Measurements from ENCODE around the gene CYP2C9. TPM values are rescaled to one million over a fixed set of nuclear protein-coding genes. Genes with fewer than 3 reads are reported as not detected.

Gene CYP2C9
- total and polyA plus RNA-seq, 10 of the 15 experiments (the other 5 are each of a cell fraction or from before 2014, with no cell fraction given) = 0.04 to 0.23 (median 0.06) TPM; not detected in 7

GRCh38 chr10:95026461-95026860, 88.0 kb downstream of the CYP2C9 start:
- H3K9me3 ChIP-seq (replicated peaks; ENCODE audit: control insufficient read depth, insufficient read depth, low read length) = no peaks in the 10 kb centered on the region
- POLR2A ChIA-PET = no interaction called here

GRCh38 chr10:95031656-95032055, 93.2 kb downstream of the CYP2C9 start:
- DNase-seq (ENCODE audit: low read depth, low spot score) = no peak
- no peak overlapping the region for H3K4me3 ChIP-seq
- no peak for ATAC-seq
- ChIA-PET POLR2A (no interaction called here), CTCF (no interaction called here), SMC1A (ENCODE audit: uncharacterized antibody, unreplicated experiment) (no interaction called here), RAD21 (ENCODE audit: unreplicated experiment) (no interaction called here)
- no peak for FAIRE-seq
- BruUV-seq (replicated peaks) = no TSS peak
- no peaks in the 10 kb centered on the region for H3K4me1 ChIP-seq (ENCODE audit: control insufficient read depth, insufficient read depth, low read length)
- H3K9ac ChIP-seq (ENCODE audit: control insufficient read depth, insufficient read depth, low read length) = no peak overlapping the region
- H4K20me1 ChIP-seq (ENCODE audit: control insufficient read depth, insufficient read depth) = no peaks in the 10 kb centered on the region
- no peak overlapping the region for H3K4me2 ChIP-seq (ENCODE audit: control insufficient read depth, insufficient read depth)
- intact Hi-C loops (cut with micrococcal nuclease; ENCODE audit: unreplicated experiment) = no loop called here
- no peak for TF ChIP-seq RFX5 (IDR thresholded peaks at IDR 0.05; ENCODE audit: low read depth, low read length)
- no peak for TF ChIP-seq ZNF274 (IDR thresholded peaks at IDR 0.05; ENCODE audit: insufficient read depth, insufficient read length)
- TF ChIP-seq SKIL (IDR thresholded peaks at IDR 0.05; ENCODE audit: low read depth, poor library complexity, severe bottlenecking) = no peak
- TF ChIP-seq SRF (IDR thresholded peaks at IDR 0.05; ENCODE audit: low read depth in 2 of 2, low read length in 2 of 2) = no peak
- no peak for TF ChIP-seq RUNX3 (IDR thresholded peaks at IDR 0.05; ENCODE audit: low read length)
- in situ Hi-C loops (cut with MboI) = no loop called here
- no peak overlapping the region for H2AFZ ChIP-seq (ENCODE audit: control insufficient read depth, low read depth, low read length)
- H3K9me3 ChIP-seq (replicated peaks; ENCODE audit: control insufficient read depth, insufficient read depth, low read length) = no peaks in the 10 kb centered on the region
- peaks cover 0 to 2% of the 10 kb centered on the region in 2 experiments; a peak in 2 of 4 replicates for H3K27me3 ChIP-seq (replicated peaks in 1 of 2; ENCODE audit: control insufficient read depth in 2 of 2, insufficient read depth in 2 of 2, low read length in 1 of 2)
- no peaks in the 10 kb centered on the region for H3K36me3 ChIP-seq (ENCODE audit: control insufficient read depth in 2 of 2, insufficient read depth in 2 of 2, low read length in 1 of 2)
- H3K27ac ChIP-seq (ENCODE audit: control insufficient read depth, insufficient read depth) = no peak overlapping the region
- no peaks in the 10 kb centered on the region for H3K79me2 ChIP-seq (ENCODE audit: control insufficient read depth, insufficient read depth, low read length)

More at GRCh38 chr10:95026461-95026860, 88.0 kb downstream of the CYP2C9 start:
- no peak overlapping the region for H3K9ac ChIP-seq (ENCODE audit: control insufficient read depth, insufficient read depth, low read length)
- in situ Hi-C loops (cut with MboI) (no loop called here), intact Hi-C loops (cut with micrococcal nuclease; ENCODE audit: unreplicated experiment) (no loop called here)
- no peak for ATAC-seq
- H3K27ac ChIP-seq (ENCODE audit: control insufficient read depth, insufficient read depth) = no peak overlapping the region
- TF ChIP-seq USF2 (IDR thresholded peaks at IDR 0.05; ENCODE audit: borderline replicate concordance, low read depth, low read length) = no peak
- no peak for TF ChIP-seq ASH2L (IDR thresholded peaks at IDR 0.05; ENCODE audit: borderline replicate concordance, low read depth)
- CTCF ChIA-PET = no interaction called here
- H2AFZ ChIP-seq (ENCODE audit: control insufficient read depth, low read depth, low read length) = no peak overlapping the region
- H3K4me1 ChIP-seq (ENCODE audit: control insufficient read depth, insufficient read depth, low read length) = no peaks in the 10 kb centered on the region
- H3K36me3 ChIP-seq (ENCODE audit: control insufficient read depth in 2 of 2, insufficient read depth in 2 of 2, low read length in 1 of 2) = no peaks in the 10 kb centered on the region
- WGBS (ENCODE audit: insufficient coverage, insufficient replicate concordance, low lambda C conversion rate, missing lambda C conversion rate) = 13% methylated on average over 2 of the region's 2 CpGs
- FAIRE-seq = no peak
- no peaks in the 10 kb centered on the region for H4K20me1 ChIP-seq (ENCODE audit: control insufficient read depth, insufficient read depth)
- no peak overlapping the region for H3K4me3 ChIP-seq
- H3K27me3 ChIP-seq (replicated peaks in 1 of 2; ENCODE audit: control insufficient read depth in 2 of 2, insufficient read depth in 2 of 2, low read length in 1 of 2) = no peaks in the 10 kb centered on the region
- SMC1A ChIA-PET (ENCODE audit: uncharacterized antibody, unreplicated experiment) = no interaction called here
- DNase-seq (ENCODE audit: low read depth, low spot score) = no peak
- RAD21 ChIA-PET (ENCODE audit: unreplicated experiment) = no interaction called here
- no peaks in the 10 kb centered on the region for H3K79me2 ChIP-seq (ENCODE audit: control insufficient read depth, insufficient read depth, low read length)
- BruUV-seq (replicated peaks) = no TSS peak
- no peak overlapping the region for H3K4me2 ChIP-seq (ENCODE audit: control insufficient read depth, insufficient read depth)
